NCI-H1048 (cell line): ENCODE measurements around the gene GPR142.

ENCODE experiments used
- DNase-seq: peaks from one replicate; lab custom pipeline; 2025; lab: John Stamatoyannopoulos, UW

Gene GPR142

DNA sequence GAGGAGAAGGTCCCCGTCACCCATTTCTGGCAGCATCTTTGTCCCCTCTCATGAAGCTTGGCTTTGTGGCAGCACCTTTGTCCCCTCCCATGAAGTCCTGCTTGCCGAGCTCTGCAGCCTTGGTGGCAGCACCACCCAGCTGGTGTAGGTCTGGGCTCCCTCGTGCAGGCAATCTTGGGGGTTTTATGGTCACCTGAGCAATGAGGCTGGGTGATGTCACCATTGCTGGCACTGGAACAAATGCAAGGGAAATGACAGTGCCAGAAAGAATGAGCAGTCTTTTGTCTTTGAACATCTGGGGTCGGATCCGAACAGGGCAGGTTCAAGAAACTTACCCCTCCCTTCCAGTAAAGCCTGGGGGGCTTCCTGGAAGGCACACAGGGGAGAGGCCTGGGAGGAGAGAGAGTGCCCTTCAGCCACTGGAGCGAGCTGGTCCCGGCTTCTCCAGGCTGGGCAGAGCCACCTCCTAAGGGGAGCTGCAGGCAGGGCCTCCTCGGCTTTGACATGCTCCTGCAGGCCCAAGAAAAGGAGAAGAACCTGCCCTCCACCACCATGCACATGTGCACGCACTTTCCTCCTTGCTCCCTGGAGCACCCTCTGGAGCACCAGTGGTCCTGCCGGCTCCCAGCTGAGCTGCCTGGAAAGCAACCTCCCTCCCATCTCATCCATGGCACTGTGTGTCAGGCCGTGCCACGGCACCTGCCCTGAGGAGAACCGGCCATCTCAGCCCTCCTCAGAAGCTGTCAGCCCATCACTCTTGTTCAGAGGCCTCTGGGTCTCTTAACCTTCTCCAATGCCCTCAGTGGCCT lies 21.7 kb upstream of the GPR142 start:
- DNase-seq: no peak

DNA sequence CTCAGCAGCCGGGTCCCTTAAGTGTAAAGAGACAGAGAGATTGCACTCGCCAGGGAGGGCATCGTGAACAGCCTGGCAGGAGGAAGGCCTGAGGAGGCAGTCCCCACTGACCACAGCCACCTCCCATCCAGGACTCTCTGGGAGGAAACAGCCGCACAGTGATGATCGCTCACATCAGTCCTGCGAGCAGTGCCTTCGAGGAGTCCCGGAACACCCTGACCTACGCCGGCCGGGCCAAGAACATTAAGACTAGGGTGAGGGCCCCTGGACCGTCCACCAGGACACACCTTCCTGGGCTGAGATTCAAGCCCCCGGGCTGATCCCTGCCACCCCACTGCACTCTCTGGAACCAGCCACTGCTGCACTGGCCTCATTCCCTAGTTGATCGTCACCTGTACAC lies 19.7 kb upstream of the GPR142 start:
- no peak for DNase-seq

DNA sequence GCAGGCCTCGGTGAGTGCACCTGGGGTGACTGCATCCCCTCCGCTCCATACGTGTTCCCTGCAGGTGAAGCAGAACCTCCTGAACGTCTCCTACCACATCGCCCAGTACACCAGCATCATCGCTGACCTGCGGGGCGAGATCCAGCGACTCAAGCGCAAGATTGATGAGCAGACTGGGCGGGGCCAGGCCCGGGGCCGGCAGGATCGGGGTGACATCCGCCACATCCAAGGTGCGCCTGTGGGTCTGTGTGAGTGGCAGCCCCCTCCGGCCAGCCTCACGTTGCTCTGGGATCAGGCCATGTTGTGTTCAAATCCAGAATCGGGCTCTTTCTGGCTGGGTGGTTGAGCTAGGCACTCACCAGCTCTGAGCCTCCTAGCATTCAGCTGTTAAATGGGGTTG lies 18.2 kb upstream of the GPR142 start:
- DNase-seq: no peak

DNA sequence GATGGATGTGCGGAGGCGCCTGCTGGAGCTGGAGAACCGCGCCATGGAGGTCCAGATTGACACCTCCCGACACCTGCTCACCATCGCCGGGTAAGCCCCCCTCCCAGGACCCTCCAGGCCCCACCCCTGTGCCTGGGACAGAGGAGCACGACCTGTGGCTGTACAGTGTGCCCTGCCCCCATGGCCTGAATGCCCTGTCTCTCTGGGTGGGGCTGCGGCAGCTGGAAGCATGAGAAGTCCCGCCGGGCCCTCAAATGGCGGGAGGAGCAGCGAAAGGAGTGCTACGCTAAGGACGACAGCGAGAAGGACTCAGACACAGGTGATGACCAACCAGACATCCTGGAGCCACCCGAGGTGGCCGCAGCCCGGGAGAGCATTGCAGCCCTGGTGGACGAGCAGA lies 16.8 kb upstream of the GPR142 start:
- no peak for DNase-seq

DNA sequence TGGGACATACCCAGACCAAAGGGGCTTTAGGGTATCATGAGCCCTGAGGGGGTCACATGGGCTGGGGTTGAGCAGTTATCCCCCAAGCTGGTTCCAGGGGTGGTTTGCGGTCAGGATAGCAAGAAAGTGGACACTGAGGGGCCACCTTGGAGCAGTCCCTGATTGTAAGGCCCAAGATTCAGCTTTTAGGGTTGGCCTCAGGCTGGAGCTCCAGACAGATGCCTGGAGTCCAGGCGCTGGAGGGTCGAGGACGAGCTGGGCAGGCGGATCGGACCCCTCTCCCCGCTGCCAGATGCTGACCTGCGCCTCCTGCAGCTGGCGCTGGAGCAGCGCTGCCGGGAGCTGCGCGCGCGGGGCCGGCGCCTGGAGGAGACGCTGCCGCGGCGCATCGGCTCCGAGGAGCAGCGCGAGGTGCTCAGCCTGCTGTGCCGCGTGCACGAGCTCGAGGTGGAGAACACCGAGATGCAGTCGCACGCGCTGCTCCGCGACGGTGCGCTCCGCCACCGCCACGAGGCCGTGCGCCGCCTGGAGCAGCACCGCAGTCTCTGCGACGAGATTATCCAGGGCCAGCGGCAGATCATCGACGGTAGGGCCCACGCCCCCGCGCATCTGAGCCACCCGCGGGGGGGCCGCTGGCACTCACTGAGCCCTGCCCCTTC lies 15.6 kb upstream of the GPR142 start:
- no peak for DNase-seq

DNA sequence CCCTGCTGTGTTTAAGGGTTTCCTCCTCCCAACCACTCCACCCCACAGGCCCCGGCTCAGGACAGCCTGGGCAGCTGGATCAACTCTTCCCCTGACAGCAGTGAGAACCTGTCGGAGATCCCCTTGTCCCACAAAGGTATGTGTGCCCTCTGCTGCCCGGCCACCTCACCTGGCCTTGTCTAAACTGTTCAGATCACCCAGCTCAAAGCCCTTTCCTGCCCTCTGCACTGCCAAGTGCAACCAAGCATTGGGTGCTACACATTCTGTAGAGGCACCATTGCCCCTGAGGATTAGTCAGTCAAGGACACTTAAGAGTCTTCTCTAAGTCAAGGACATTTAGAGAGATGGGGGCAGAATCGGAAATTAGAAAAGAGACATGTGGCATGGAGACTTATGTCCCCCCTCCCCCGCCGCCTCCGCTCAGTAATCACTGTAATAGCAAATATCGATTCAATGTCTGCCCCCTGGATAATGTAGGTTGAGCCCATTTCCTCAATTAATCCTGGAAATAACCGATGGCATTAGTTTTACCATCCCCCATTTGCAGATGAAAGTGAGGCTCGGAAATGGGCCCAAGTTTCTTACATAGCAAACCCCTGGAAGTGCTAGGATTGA lies 13.8 kb upstream of the GPR142 start:
- no peak for DNase-seq

DNA sequence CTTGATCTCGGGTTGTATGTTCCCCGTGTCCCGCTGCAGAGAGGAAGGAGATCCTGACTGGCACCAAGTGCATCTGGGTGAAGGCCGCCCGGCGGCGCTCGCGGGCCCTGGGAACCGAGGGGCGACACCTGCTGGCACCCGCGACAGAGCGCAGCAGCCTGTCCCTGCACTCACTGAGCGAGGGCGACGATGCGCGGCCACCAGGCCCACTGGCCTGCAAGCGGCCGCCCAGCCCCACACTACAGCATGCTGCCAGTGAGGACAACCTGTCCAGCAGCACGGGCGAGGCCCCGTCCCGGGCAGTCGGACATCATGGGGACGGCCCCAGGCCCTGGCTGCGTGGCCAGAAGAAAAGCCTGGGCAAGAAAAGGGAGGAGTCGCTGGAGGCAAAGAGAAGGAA lies 13.2 kb upstream of the GPR142 start:
- no peak for DNase-seq

DNA sequence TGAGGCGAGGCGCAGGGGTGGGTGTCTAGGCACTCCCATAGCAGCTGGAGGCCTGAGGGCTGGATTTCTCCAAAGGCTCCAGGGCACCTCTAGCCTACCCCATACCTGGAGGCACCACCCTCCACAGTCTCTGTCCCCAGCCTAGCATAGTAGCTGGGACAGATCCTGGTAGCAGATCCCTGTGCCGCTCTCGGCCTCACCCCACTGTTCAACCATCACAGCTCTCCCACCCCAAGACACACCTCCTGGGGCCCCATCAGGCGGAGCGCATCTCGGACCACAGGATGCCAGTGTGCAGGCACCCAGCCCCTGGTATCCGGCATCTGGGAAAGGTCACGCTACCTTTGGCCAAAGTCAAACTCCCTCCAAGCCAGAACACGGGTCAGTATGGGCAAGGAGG lies 12.7 kb upstream of the GPR142 start:
- DNase-seq: no peak

DNA sequence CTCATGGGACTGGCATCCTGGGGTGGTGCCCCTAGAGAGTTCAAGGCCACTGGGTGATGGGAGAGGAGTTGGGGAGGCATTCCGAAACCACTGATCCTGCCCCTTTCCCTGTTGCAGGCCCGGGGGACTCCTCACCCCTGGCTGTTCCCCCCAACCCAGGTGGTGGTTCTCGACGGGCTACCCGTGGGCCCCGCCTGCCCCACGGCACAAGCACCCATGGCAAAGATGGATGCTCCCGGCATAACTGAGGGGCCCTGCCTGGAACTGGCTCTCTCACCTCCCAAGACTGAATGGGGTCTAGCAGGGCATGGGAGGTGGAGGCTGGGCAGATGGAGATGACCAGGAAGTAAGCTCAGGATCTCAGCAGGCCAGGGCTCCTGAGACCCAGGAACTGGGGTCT lies 12.2 kb upstream of the GPR142 start:
- no peak for DNase-seq

DNA sequence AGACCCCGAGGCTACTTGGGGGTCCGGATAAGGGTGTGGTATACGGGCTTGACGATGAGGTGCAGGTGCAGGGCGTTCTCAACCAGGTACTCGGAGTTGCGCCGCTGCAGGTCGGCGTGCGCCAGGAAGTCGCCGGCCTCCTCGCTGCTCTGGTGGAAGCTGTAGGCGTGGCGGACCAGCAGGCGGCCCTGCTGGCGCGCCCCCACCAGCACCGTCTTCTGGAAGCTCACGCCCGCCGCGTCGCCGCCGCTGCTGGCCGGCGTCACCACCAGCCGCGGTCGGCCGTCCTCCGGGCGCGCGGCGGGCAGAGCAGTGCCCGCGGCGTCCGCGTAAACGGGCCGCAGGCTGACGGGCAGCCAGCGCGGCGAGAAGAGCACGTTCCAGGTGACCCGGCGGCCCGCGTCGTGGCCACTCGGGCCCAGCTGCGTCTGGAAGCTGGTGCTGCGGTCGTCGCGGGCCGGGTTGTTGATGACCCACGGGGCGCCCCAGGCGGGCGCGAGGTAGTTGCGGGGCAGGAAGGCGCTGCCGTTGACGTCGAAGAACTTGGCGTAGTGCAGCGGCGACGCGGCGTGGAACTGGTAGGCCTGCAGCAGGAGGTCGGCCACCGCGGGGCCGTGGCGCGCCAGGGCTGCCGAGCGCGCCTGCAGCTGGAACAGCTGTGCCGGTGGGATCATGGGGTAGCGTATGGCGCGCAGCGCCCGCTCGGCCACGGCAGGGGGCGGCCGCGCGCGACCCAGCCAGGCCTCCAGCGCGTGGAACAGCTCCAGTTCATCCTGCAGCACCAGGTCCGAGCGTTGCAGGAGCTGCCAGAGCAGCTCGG lies 10.4 kb upstream of the GPR142 start:
- no peak for DNase-seq

DNA sequence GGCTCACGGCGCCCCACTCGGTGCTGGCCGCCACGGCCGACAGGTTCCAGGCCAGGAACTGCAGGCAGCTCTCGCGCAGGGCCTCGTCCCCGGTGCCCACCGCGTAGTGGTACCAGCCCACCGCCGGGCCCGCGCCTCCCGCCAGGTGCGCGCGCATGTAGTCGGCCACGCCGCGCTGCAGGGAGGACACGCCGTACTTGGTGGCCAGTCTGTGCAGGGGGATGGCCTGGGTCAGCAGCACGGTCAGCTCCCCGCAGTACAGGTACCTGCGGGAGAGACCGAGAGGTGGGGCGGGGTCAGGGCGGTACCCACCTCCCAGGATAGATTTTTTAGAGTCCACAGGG lies 9.9 kb upstream of the GPR142 start:
- no peak for DNase-seq

DNA sequence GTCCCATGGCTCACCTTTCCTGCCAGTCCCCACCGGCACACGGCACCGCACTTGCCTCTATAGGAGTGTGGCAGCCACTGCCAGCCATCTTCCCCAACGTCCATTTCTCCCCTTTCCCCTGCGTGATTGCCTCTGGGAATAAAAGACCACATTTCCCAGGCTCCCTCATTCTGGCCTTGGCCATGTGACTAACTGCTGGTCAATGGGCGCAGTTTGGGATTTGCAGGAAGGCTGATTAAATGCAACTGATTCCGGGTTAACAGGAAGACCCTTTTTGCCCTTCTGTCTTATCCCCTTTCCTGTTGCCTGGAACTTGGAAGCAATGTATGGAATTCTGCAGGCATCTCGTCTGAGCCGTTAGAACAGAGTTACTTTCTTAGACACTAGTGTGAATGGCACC lies 8.6 kb upstream of the GPR142 start:
- no peak for DNase-seq

DNA sequence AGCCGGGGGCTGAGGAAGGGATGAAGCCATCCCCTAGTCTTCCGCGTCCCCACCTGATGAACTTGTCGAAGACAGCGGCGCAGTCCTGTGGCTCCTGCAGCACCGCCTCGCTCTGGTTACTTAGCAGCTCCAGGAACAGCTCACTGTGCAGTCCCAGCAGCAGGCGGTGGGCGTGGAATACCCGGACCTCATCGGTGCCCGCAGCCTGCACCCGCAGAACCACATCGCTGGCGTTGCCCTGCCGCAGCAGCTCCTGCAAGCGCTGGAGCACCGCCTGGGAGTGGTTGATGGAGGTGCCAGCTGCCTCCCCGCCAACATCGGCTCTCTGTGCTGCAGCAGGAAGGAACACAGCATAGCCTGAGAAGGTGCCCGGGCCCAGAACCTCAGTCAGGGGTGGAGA lies 7.4 kb upstream of the GPR142 start:
- no peak for DNase-seq

DNA sequence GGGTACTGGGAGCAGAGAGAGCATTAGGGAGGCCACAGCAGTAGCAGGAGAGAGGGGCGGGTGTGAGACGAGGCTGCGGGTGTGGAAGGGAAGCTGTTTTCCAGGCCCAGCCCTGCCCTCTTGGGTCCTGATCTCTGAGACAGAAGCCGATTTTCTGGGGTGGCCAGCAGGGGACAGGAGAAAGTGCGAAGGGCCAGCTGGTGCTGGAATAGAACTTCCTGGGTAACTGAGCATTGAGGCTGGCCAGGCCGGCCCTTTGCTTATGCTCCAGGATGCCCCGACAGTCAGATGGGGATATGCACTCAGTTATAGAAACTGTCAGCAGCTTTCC lies 6.4 kb upstream of the GPR142 start:
- DNase-seq: no peak

DNA sequence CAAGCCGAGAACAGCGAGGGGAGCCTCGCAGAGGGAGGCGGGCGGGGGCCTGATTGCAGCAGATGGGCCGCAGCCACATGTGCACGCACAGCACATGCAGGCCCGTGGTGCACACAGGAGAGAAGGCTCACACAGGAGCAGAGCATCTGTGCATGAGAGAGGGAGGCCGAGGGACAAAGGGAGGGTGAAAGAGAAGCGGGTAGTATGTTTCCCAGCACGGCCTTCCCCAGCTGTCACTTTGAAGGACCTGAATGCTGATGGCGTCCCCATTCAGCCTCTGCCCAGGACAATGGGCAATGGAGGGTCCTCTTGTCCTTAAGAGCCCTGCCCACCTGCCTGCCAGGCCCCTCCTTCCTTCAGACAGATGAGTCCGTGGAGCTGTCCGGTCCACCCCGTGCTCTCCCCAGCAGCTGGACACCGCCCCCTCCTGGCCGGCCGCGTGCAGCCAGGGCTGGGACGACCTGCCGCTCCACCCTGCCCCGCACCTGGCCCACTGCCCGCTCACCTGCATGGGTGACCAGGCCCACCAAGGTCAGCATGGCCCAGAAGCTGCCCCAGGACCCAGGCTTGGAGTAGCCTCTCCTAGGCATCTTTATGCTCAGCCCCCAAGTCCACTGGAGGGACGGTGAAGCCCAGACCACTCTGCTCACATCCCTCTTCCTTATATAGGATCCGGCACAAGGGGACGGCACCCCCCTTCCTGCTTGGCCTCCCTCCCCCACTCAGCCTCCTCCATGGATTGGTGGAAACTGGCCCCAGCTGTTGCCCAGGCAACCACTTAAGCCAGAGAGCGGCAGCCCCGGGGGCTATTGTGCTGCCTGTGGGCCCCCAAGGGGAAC lies 5.9 kb upstream of the GPR142 start, which contains the start of gene BTBD17:
TSS of gene BTBD17 (minus strand) at position 639 of the 839 bp plus-strand sequence. CDS start at position 590, 49 bp downstream.
- no peak for DNase-seq

DNA sequence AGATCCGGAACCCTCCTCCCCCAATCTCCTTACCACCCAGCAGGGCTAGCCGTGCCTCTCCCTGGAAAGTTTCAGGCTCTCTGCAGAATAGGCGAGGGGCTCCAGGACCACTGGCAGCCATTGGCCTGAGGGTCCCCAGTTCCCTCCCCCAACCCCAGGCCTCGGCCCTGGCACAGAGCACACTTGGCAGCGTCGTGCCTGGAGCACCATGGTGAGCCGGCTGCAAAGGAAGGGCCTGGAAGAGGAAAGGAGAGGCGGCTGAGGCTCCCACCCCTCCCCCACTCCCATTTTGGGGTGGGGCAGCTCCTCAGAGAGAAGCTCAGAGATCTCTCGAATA lies 5.3 kb upstream of the GPR142 start:
- no peak for DNase-seq

DNA sequence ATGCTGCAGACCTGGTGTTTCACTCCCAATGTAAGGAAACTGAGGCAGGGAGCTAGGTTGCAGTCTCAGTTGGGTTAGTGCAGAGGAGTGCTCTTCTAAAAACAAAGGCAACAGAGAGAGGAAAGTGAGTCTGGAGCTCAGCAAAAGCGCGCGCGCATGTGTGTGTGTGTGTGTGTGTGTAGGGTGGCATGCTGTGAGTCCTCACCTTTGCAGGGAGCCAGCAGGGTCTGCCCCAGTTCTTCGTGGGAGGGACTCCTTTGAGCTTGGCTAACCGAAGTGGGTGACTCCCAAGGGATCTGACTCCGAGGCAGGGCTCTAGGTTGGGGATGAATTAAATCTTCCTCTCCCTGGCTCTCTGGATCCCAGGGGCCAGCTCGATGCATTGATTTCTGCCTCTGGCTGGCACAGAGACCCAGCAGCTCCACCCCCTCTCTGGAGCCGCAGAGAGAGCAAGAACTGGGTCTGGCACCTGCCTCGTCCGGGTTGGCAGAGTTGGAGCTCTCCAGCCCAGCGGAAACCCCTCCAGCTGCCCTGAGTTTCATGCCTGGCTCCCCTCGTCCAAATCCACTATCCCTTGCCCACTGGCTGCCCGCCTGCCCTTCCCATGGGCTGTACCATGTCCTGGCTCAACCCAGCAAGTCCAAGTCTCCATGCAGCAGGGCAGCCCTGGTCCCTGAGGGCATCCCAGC lies 4.4 kb upstream of the GPR142 start:
- DNase-seq: no peak

DNA sequence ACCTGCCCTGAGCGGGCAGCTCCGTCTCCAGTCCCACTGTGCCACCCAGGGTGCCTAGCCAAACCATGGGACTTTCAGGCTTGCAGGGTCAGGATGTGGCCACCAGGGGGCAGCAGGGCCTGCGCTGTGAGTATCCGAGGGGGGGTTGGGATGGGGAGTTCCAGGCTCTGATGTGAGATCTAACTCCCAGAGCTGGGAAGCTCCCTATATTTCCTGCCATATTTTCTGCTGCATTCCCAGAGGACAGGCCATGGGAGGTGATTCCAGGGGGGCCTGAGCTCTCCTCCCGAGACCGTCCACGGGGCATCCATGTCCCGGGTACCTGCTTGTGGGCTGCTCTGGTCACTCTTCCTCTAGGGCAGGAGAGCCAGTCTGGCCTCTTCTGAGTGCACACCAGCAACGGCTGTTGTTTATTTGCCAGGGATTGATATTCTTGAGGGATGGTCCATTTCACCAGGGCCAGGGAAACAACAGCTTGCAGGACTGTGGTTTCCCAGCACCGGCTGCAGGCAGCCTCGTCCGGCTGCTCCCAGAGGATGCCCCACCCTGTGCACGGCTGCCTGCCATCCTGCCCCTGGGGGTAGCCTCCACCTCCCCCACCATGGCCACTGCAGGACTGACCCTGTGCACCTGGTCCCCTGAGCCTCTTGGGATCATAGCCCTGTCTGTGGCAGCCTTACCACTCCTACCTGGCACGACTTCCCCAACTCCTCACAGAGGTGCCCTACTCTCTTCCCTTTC lies 1.2 kb downstream of the GPR142 start:
- no peak for DNase-seq

DNA sequence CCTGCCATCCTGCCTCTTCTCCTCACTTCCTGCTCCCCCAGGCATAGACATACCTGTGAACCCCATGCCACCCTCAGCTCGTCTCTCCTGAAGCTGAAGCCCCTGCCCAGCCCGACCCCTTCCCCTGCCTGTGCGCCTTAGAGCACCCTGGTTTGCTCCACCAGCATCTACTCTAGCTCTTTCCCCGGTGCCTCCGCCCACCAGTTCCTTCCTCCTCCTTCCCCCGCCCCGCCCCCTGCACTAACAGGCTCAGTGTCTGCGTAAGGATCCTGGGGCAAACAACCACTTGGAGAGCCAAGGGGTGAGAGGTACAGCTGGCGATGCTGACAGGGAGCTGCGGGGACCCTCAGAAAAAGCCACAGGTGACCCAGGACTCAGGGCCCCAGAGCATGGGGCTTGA lies 1.9 kb downstream of the GPR142 start:
- no peak for DNase-seq

DNA sequence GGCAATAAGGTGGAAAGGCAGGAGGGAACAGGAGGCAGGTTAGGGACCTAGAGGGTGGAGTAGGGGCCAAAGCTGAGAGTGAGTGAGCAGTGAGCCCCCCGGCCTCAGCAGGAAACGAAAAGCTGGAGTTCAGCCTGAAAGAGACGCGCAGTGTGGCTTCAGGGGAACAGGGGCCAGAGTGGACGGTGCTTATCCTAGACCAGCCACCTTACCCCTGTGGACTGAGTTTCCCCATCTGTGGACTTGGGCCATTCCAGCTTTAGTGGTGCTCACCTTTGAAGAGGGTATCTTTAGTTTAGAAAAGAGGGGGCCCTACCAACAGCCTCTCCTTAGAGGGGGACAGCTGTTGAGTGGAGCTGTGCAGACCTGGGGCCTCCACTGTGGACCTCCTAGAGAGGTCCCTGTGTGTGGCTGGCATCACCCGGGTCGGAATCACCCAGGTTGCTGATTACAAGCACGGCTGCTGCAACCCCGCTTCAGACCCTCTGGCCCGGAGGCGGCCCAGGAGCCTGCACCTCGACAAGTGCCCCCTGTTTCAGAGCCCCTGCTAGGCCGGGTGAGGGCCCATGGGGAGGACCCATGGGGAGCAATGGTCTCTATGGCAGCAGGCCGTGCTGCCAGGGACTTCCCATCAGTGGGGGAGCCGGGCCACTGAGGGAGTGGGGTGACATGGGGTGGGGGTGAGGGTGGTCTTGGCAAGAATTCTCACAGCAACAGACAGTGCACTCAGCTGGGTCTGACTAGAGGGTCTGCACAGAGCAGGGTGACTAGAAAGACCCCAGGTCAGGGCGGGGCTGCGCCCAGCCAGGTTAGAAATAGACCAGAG lies 2.6 kb downstream of the GPR142 start:
- DNase-seq: no peak
